Left kidney (tissue), 2 donors: Measurements from ENCODE around the gene TMEM51. TPM values are rescaled to one million over a fixed set of nuclear protein-coding genes. Genes with fewer than 3 reads are reported as not detected.

Source experiments
- DNase-seq: peaks from one replicate; pipeline ENCODE4 v3.0.0-alpha.2; 2013
- polyA plus RNA-seq: library from polyadenylated mRNA; unstranded; fragments of 120-200 nt; gene quantifications from one replicate; pipeline ENCODE4 v1.2.1, GENCODE V29; 2013; ENCODE audit not compliant: insufficient read length

TMEM51 gene
- polyA plus RNA-seq, 1 donor: 14.6 TPM

- DNase-seq: no peak
These were observed 23.5 kb downstream of the TMEM51 start for GRCh38 chr1:15176898-15177665.

- DNase-seq: no peak
These were observed 24.2 kb downstream of the TMEM51 start for GRCh38 chr1:15177710-15178166.

- no peak for DNase-seq
These were observed 25.3 kb downstream of the TMEM51 start for GRCh38 chr1:15178571-15179484.

GRCh38 chr1:15179485-15179883 is 25.9 kb downstream of the TMEM51 start:
- DNase-seq: no peak

- no peak for DNase-seq
These were observed 26.6 kb downstream of the TMEM51 start for GRCh38 chr1:15180189-15180588.

GRCh38 chr1:15180945-15181523 is 27.5 kb downstream of the TMEM51 start:
- no peak for DNase-seq

GRCh38 chr1:15181564-15181963 is 28.0 kb downstream of the TMEM51 start:
- DNase-seq: no peak

- DNase-seq: no peak
These were observed 31.1 kb downstream of the TMEM51 start for GRCh38 chr1:15184436-15185241.

- DNase-seq: no peak
These were observed 32.1 kb downstream of the TMEM51 start for GRCh38 chr1:15185617-15186016.

GRCh38 chr1:15186073-15186845 is 32.7 kb downstream of the TMEM51 start:
- DNase-seq: no peak

- no peak for DNase-seq
These were observed 33.3 kb downstream of the TMEM51 start for GRCh38 chr1:15186846-15187151.

- DNase-seq: no peak
These were observed 33.9 kb downstream of the TMEM51 start for GRCh38 chr1:15187175-15188129.

GRCh38 chr1:15188130-15188524 is 34.6 kb downstream of the TMEM51 start:
- no peak for DNase-seq

- no peak for DNase-seq
These were observed 35.1 kb downstream of the TMEM51 start for GRCh38 chr1:15188678-15189077.

GRCh38 chr1:15189692-15190370 is 36.3 kb downstream of the TMEM51 start:
- DNase-seq: no peak

GRCh38 chr1:15191267-15191666 is 37.7 kb downstream of the TMEM51 start:
- no peak for DNase-seq

GRCh38 chr1:15191770-15192169 is 38.2 kb downstream of the TMEM51 start:
- no peak for DNase-seq

- no peak for DNase-seq
These were observed 39.5 kb downstream of the TMEM51 start for GRCh38 chr1:15192916-15193550.
